ENCODE results near the gene SIL1.
A peak's percentile ranks its signal among the peaks of the same experiment; 100 is the strongest.

SIL1 gene

GRCh38 chr5:138953387-138954256 is 244.5 kb downstream of the SIL1 start:
- no peak for TF ChIP-seq EZH2 (IDR thresholded peaks at IDR 0.05; ENCODE audit: borderline replicate concordance, low read length)
- TF ChIP-seq CTCF (IDR thresholded peaks at IDR 0.05; ENCODE audit: low read length): no peak
- no peaks in the 10 kb centered on the region for H3K27me3 ChIP-seq (ENCODE audit: insufficient read depth, low read length)
- no peak overlapping the region for H2AFZ ChIP-seq (ENCODE audit: low read length)
- H3K27ac ChIP-seq (ENCODE audit: low read depth, low read length, poor library complexity, severe bottlenecking): no peak overlapping the region
- peak overlapping the region; percentile 6; the same call in 1 of the 2 replicates for H3K4me2 ChIP-seq (ENCODE audit: low read length)
- no peak overlapping the region; the same call in 1 of the 2 replicates for H3K9ac ChIP-seq (ENCODE audit: low read length)
- H3F3A ChIP-seq (ENCODE audit: insufficient read depth, low read length): no peaks in the 10 kb centered on the region
- H3K4me3 ChIP-seq (ENCODE audit: low read depth, low read length, poor library complexity, severe bottlenecking): no peak overlapping the region
- H3K9me3 ChIP-seq (ENCODE audit: low read length): no peaks in the 10 kb centered on the region
- H3K36me3 ChIP-seq (ENCODE audit: insufficient read depth, low read length): no peaks in the 10 kb centered on the region
- H3K79me2 ChIP-seq (ENCODE audit: insufficient read depth, low read length): no peaks in the 10 kb centered on the region
- no peaks in the 10 kb centered on the region for H3K9me2 ChIP-seq (ENCODE audit: low read depth, low read length)
- H4K20me1 ChIP-seq (ENCODE audit: insufficient read depth, low read length): no peaks in the 10 kb centered on the region
- peaks cover 15% of the 10 kb centered on the region for H3K4me1 ChIP-seq (ENCODE audit: insufficient read depth, low read length, severe bottlenecking)

GRCh38 chr5:138952962-138953361 is 245.2 kb downstream of the SIL1 start:
- Histone ChIP-seq H3K9me2 (ENCODE audit: low read depth, low read length) (no peaks in the 10 kb centered on the region), H3K27ac (ENCODE audit: low read depth, low read length, poor library complexity, severe bottlenecking) (no peak overlapping the region), H3K4me3 (ENCODE audit: low read depth, low read length, poor library complexity, severe bottlenecking) (no peak overlapping the region), H3F3A (ENCODE audit: insufficient read depth, low read length) (no peaks in the 10 kb centered on the region), H3K27me3 (ENCODE audit: insufficient read depth, low read length) (no peaks in the 10 kb centered on the region), H4K20me1 (ENCODE audit: insufficient read depth, low read length) (no peaks in the 10 kb centered on the region), H3K36me3 (ENCODE audit: insufficient read depth, low read length) (no peaks in the 10 kb centered on the region), H3K4me1 (ENCODE audit: insufficient read depth, low read length, severe bottlenecking) (peaks cover 15% of the 10 kb centered on the region), H3K9me3 (ENCODE audit: low read length) (no peaks in the 10 kb centered on the region), H3K4me2 (ENCODE audit: low read length) (peak overlapping the region; percentile 6; the same call in 1 of the 2 replicates), H3K9ac (ENCODE audit: low read length) (peak overlapping the region; percentile 2; the same call in 1 of the 2 replicates), H2AFZ (ENCODE audit: low read length) (no peak overlapping the region), H3K79me2 (ENCODE audit: insufficient read depth, low read length) (no peaks in the 10 kb centered on the region)
- TF ChIP-seq EZH2 (IDR thresholded peaks at IDR 0.05; ENCODE audit: borderline replicate concordance, low read length) (no peak), CTCF (IDR thresholded peaks at IDR 0.05; ENCODE audit: low read length) (no peak)

- Histone ChIP-seq H3K4me3 (ENCODE audit: low read depth, low read length, poor library complexity, severe bottlenecking) (no peak overlapping the region), H3F3A (ENCODE audit: insufficient read depth, low read length) (no peaks in the 10 kb centered on the region), H3K27ac (ENCODE audit: low read depth, low read length, poor library complexity, severe bottlenecking) (no peak overlapping the region), H3K4me1 (ENCODE audit: insufficient read depth, low read length, severe bottlenecking) (peaks cover 15% of the 10 kb centered on the region), H3K9me2 (ENCODE audit: low read depth, low read length) (no peaks in the 10 kb centered on the region), H4K20me1 (ENCODE audit: insufficient read depth, low read length) (no peaks in the 10 kb centered on the region), H3K9me3 (ENCODE audit: low read length) (no peaks in the 10 kb centered on the region), H3K79me2 (ENCODE audit: insufficient read depth, low read length) (no peaks in the 10 kb centered on the region), H2AFZ (ENCODE audit: low read length) (no peak overlapping the region), H3K27me3 (ENCODE audit: insufficient read depth, low read length) (no peaks in the 10 kb centered on the region), H3K36me3 (ENCODE audit: insufficient read depth, low read length) (no peaks in the 10 kb centered on the region), H3K9ac (ENCODE audit: low read length) (no peak overlapping the region), H3K4me2 (ENCODE audit: low read length) (no peak overlapping the region)
- no peak for TF ChIP-seq CTCF (IDR thresholded peaks at IDR 0.05; ENCODE audit: low read length)
- no peak for TF ChIP-seq EZH2 (IDR thresholded peaks at IDR 0.05; ENCODE audit: borderline replicate concordance, low read length)
These were observed 246.0 kb downstream of the SIL1 start for GRCh38 chr5:138951986-138952735.

Data from OCI-LY1 (cell line).